ENCODE measurements around the gene IQCK. TPM values are rescaled to one million over a fixed set of nuclear protein-coding genes. Genes with fewer than 3 reads are reported as not detected.
A peak's percentile ranks its signal among the peaks of the same experiment; 100 is the strongest.

IQCK gene
- polyA plus RNA-seq, 3 donors, result 0.52 to 1.2 (median 0.58) TPM

- H3K9ac ChIP-seq (ENCODE audit: insufficient read depth, low read length, poor library complexity, severe bottlenecking), result no peak overlapping the region
- no peaks in the 10 kb centered on the region for H4K20me1 ChIP-seq (ENCODE audit: insufficient read depth, low read length)
- 89% methylated on average over 6 of the region's 9 CpGs for WGBS (ENCODE audit: insufficient coverage)
- DNase-seq, result no peak
- no peak for TF ChIP-seq CTCF (IDR thresholded peaks at IDR 0.05)
- H3K27ac Mint-ChIP-seq, result peak overlapping the region in 4 of 7 donors; percentile 19 to 82 (median 56)
- no peaks in the 10 kb centered on the region for H3K27me3 ChIP-seq (ENCODE audit: control insufficient read depth in 2 of 2, insufficient read depth in 2 of 2, low read length in 2 of 2)
- H3K9me3 ChIP-seq (replicated peaks in 1 of 2; ENCODE audit: control insufficient read depth in 1 of 2, insufficient read depth in 1 of 2, low read length in 2 of 2), result peaks cover 10% of the 10 kb centered on the region in 2 donors
- peak overlapping the region; percentile 57 for H2AFZ ChIP-seq (ENCODE audit: insufficient read depth, low read depth, low read length, poor library complexity, severe bottlenecking)
- intact Hi-C loops (cut with micrococcal nuclease), result no loop called here
- no peak overlapping the region for H3K4me2 ChIP-seq (replicated peaks; ENCODE audit: extremely low read depth, low read length, poor library complexity, severe bottlenecking)
- no peak overlapping the region for H3K4me3 ChIP-seq (replicated peaks in 1 of 3; ENCODE audit: low read depth in 2 of 3, low read length in 3 of 3)
- no peaks in the 10 kb centered on the region for H3K79me2 ChIP-seq (ENCODE audit: insufficient read depth, low read length)
- H3K9me3 Mint-ChIP-seq, result peaks cover 9 to 21% (median 14%) of the 10 kb centered on the region in 7 donors
- H3K4me3 Mint-ChIP-seq, result no peak overlapping the region
- no peaks in the 10 kb centered on the region for H3K36me3 ChIP-seq (replicated peaks in 1 of 2; ENCODE audit: control insufficient read depth in 1 of 2, insufficient read depth in 2 of 2, low read length in 2 of 2)
- peak overlapping the region in 1 of 2 donors; percentile 49 for H3K27ac ChIP-seq (ENCODE audit: low read depth in 1 of 2, low read length in 2 of 2)
- peaks cover 0 to 4% of the 10 kb centered on the region in 2 donors for H3K36me3 Mint-ChIP-seq
- peaks cover 25 to 28% of the 10 kb centered on the region in 2 donors for H3K4me1 ChIP-seq (ENCODE audit: control insufficient read depth in 1 of 2, insufficient read depth in 2 of 2, low read length in 2 of 2)
- H3K4me1 Mint-ChIP-seq, result peaks cover 24% of the 10 kb centered on the region
- no peaks in the 10 kb centered on the region for H3K27me3 Mint-ChIP-seq (ENCODE audit: low read depth in 3 of 3)
These were observed 91.6 kb downstream of the IQCK start for GRCh38 chr16:19809693-19810092.

- Mint-ChIP-seq H3K27ac (no peak overlapping the region), H3K36me3 (no peaks in the 10 kb centered on the region), H3K4me1 (peaks cover 17% of the 10 kb centered on the region), H3K27me3 (ENCODE audit: low read depth in 3 of 3) (no peaks in the 10 kb centered on the region), H3K9me3 (peaks cover 0 to 10% (median 5%) of the 10 kb centered on the region in 7 donors), H3K4me3 (no peak overlapping the region)
- Histone ChIP-seq H3K27ac (ENCODE audit: low read depth in 1 of 2, low read length in 2 of 2) (no peak overlapping the region), H2AFZ (ENCODE audit: insufficient read depth, low read depth, low read length, poor library complexity, severe bottlenecking) (no peak overlapping the region), H3K9ac (ENCODE audit: insufficient read depth, low read length, poor library complexity, severe bottlenecking) (no peak overlapping the region), H3K4me1 (ENCODE audit: control insufficient read depth in 1 of 2, insufficient read depth in 2 of 2, low read length in 2 of 2) (peaks cover 19 to 21% of the 10 kb centered on the region in 2 donors), H3K79me2 (ENCODE audit: insufficient read depth, low read length) (no peaks in the 10 kb centered on the region), H3K36me3 (replicated peaks in 1 of 2; ENCODE audit: control insufficient read depth in 1 of 2, insufficient read depth in 2 of 2, low read length in 2 of 2) (no peaks in the 10 kb centered on the region), H3K27me3 (ENCODE audit: control insufficient read depth in 2 of 2, insufficient read depth in 2 of 2, low read length in 2 of 2) (no peaks in the 10 kb centered on the region), H3K4me3 (replicated peaks in 1 of 3; ENCODE audit: low read depth in 2 of 3, low read length in 3 of 3) (no peak overlapping the region), H4K20me1 (ENCODE audit: insufficient read depth, low read length) (no peaks in the 10 kb centered on the region), H3K9me3 (replicated peaks in 1 of 2; ENCODE audit: control insufficient read depth in 1 of 2, insufficient read depth in 1 of 2, low read length in 2 of 2) (peaks cover under 1% of the 10 kb centered on the region in 2 donors), H3K4me2 (replicated peaks; ENCODE audit: extremely low read depth, low read length, poor library complexity, severe bottlenecking) (no peak overlapping the region)
- 94% methylated on average over 9 of the region's 13 CpGs for WGBS (ENCODE audit: insufficient coverage)
- TF ChIP-seq CTCF (IDR thresholded peaks at IDR 0.05), result no peak
- no peak for DNase-seq
- intact Hi-C loops (cut with micrococcal nuclease), result no loop called here
These were observed 93.0 kb downstream of the IQCK start for GRCh38 chr16:19810817-19811731.
